Osteocyte (in vitro differentiated cells): Measurements from ENCODE around the gene CPLX1. TPM values are rescaled to one million over a fixed set of nuclear protein-coding genes. Genes with fewer than 3 reads are reported as not detected.

Source experiments
- DNase-seq: peaks from one replicate; pipeline ENCODE4 v3.0.0; 2021; ENCODE audit warnings: mixed read lengths; ENCODE audit not compliant: unreplicated experiment; ENCODE audit errors: extremely low spot score
- H3K27ac Mint-ChIP-seq: one replicate; pipeline ENCODE4 v1.8.0; 2021; ENCODE audit warnings: mild to moderate bottlenecking, mixed read lengths; ENCODE audit not compliant: unreplicated experiment
- H3K27me3 Mint-ChIP-seq: one replicate; pipeline ENCODE4 v1.8.0; 2021; ENCODE audit warnings: mixed read lengths; ENCODE audit not compliant: unreplicated experiment
- H3K36me3 Mint-ChIP-seq: one replicate; pipeline ENCODE4 v1.8.0; 2021; ENCODE audit warnings: mixed read lengths; ENCODE audit not compliant: unreplicated experiment
- H3K4me1 Mint-ChIP-seq: one replicate; pipeline ENCODE4 v1.8.0; 2021; ENCODE audit warnings: mixed read lengths; ENCODE audit not compliant: unreplicated experiment
- H3K4me3 Mint-ChIP-seq: one replicate; pipeline ENCODE4 v1.8.0; 2021; ENCODE audit warnings: mild to moderate bottlenecking, moderate library complexity, mixed read lengths; ENCODE audit not compliant: unreplicated experiment
- H3K9me3 Mint-ChIP-seq: one replicate; pipeline ENCODE4 v1.8.0; 2021; ENCODE audit warnings: mixed read lengths; ENCODE audit not compliant: unreplicated experiment
- CTCF ChIP-seq: fragments of 200-600 bp; sonication (generic); IDR thresholded peaks from 2 replicates; pipeline ENCODE4 v1.5.0; 2021; ENCODE audit warnings: antibody characterized with exemption, mild to moderate bottlenecking, moderate library complexity
- total RNA-seq: library from RNA; stranded (reverse); gene quantifications from 2 replicates; pipeline ENCODE4 v1.2.1, GENCODE V29; 2021

CPLX1 gene
- total RNA-seq, 1 donor from 2014 or later = not detected

GRCh38 chr4:748461-748860, 77.5 kb downstream of the CPLX1 start:
- peaks cover 41% of the 10 kb centered on the region for H3K4me1 Mint-ChIP-seq
- DNase-seq = no peak
- no peak for TF ChIP-seq CTCF
- H3K9me3 Mint-ChIP-seq = no peaks in the 10 kb centered on the region
- no peak overlapping the region for H3K4me3 Mint-ChIP-seq
- no peak overlapping the region for H3K27ac Mint-ChIP-seq
- H3K36me3 Mint-ChIP-seq = peaks cover 34% of the 10 kb centered on the region
- H3K27me3 Mint-ChIP-seq = no peaks in the 10 kb centered on the region

GRCh38 chr4:747546-748170, 78.3 kb downstream of the CPLX1 start:
- DNase-seq = no peak
- H3K27ac Mint-ChIP-seq = no peak overlapping the region
- H3K27me3 Mint-ChIP-seq = no peaks in the 10 kb centered on the region
- peaks cover 34% of the 10 kb centered on the region for H3K36me3 Mint-ChIP-seq
- TF ChIP-seq CTCF = no peak
- peaks cover 49% of the 10 kb centered on the region for H3K4me1 Mint-ChIP-seq
- no peaks in the 10 kb centered on the region for H3K9me3 Mint-ChIP-seq
- no peak overlapping the region for H3K4me3 Mint-ChIP-seq

GRCh38 chr4:744212-744841, 81.6 kb downstream of the CPLX1 start:
- peak overlapping the region; percentile 85 for H3K27ac Mint-ChIP-seq
- H3K27me3 Mint-ChIP-seq = no peaks in the 10 kb centered on the region
- H3K36me3 Mint-ChIP-seq = peaks cover 22% of the 10 kb centered on the region
- H3K4me1 Mint-ChIP-seq = peaks cover 31% of the 10 kb centered on the region
- H3K9me3 Mint-ChIP-seq = no peaks in the 10 kb centered on the region
- no peak for TF ChIP-seq CTCF
- DNase-seq = no peak
- no peak overlapping the region for H3K4me3 Mint-ChIP-seq

GRCh38 chr4:743463-744211, 82.3 kb downstream of the CPLX1 start:
- DNase-seq = no peak
- no peaks in the 10 kb centered on the region for H3K27me3 Mint-ChIP-seq

More at GRCh38 chr4:743463-744211, 82.3 kb downstream of the CPLX1 start:
- H3K9me3 Mint-ChIP-seq = no peaks in the 10 kb centered on the region
- TF ChIP-seq CTCF = no peak
- peak overlapping the region; percentile 85 for H3K27ac Mint-ChIP-seq
- no peak overlapping the region for H3K4me3 Mint-ChIP-seq
- peaks cover 29% of the 10 kb centered on the region for H3K4me1 Mint-ChIP-seq
- H3K36me3 Mint-ChIP-seq = peaks cover 19% of the 10 kb centered on the region
